GM18873 (cell line): ENCODE data around the gene DCTN5.
"Not testable (repeated sequence)": the region's sequence is repeated elsewhere in the genome, so short reads cannot be mapped to it uniquely, and the experiment has no call there.

Experiments used
- ATAC-seq: cut with Tn5 transposase; IDR thresholded peaks from one replicate; pipeline ENCODE4 v1.9.1; 2021; ENCODE audit warnings: mild to moderate bottlenecking, moderate library complexity, moderate number of reproducible peaks; ENCODE audit not compliant: unreplicated experiment, low FRiP score

DCTN5 gene

GRCh38 chr16:23640931-23641765 lies at the start of gene DCTN5, which contains the start of gene PALB2:
Gene DCTN5 (plus strand): TSS chr16:23641466. CDS start chr16:23641543, 77 bp downstream.
Gene PALB2 (minus strand): TSS chr16:23641310. CDS start chr16:23641157, 153 bp downstream.
- ATAC-seq: peak; percentile 88

DNA sequence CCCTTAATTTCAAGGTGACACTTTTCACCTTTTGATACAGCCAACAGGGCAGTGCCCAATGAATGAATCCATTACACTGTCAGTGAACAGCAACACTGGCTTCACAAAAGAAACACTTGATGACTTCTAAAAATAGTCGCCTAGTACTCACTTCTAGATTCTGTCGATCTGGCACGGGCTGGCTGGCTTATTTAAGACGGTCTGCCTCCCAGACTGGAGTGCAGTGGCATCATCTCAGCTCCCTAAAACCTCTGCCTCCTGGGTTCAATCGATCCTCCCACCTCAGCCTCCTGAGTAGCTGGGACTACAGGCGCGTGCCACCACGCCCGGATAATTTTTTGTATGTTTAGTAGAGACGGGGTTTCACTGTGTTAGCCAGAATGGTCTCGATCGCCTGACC lies 47.1 kb upstream of the DCTN5 start:
- ATAC-seq: no peak

- ATAC-seq: no peak
Observed at GRCh38 chr16:23595246-23595950, 45.9 kb upstream of the DCTN5 start.

DNA sequence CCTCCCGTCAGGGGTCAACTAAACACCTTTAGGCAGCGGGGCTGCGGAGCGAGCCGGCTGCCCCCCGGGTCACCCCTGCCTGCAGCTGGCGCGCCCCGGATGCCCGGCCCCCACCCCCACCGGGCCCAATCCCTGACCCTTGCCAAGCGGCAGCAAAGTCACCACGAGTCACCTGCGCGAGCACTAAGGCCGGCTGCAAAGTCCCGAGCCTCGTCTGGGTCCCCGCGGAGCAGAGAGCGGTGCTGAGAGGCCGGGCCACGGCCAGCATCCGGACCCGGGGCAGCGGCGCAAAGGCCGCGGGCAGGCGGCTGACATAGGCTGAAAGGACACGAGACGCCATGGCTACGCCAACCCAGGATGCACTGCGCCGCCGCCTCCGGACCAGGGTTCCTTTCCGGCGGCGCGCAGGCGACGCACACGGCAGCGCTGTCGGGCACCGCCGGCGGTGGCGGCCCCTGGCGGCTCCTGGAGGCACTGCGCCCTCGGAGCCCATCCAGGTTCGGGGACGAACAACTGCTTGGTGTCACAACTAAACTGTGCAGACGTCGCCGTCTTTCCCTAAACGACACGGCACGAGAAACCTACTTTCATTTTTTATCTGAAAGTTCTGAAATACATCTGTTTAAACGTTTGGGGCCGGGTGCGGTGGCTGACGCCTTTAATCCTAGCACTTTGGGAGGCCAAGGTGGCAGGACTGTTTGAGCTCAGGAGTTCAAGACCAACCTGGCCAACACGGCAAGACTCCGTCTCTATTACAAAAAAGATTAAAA lies 45.1 kb upstream of the DCTN5 start, which contains the start of gene NDUFAB1:
Gene NDUFAB1, minus strand, starts transcription at position 366 of the 770 bp plus-strand sequence. Its CDS starts 26 bp downstream, at position 340.
- peak; percentile 72 for ATAC-seq

DNA sequence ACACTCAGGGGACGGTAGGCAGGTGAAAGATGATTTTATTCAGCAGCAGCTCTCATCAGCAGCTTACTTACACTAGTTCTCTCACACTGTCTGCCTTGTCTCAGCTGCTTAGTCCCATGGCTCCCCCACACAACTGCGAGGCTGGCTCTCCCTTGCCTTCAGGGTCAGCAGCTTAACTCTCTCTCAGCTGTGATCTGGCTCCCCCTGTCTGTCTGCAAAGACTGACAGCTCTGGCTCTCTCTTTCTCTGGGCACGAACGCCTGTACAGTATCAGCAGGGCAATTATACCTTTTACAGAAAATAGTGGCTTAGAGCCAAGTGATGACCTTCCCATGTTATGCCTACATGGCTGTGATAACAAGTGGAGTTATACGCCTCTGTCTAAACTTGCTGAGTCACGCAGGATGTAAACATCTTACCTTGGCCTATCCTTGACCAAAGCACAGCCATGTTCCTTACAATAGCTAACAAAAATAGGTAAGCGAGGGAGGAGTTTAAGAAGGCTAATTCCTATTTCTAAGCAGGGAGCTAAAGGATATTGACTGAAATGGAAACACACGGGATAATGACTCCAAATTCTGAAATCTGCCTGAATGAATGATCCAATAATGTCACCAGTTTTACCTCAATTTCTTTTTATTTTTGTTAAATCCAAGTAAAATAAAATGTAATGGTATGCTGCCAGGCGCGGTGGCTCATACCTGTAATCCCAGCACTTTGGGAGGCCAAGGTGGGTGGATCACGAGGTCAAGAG lies 44.1 kb upstream of the DCTN5 start:
- no peak for ATAC-seq

- no peak for ATAC-seq
Observed at GRCh38 chr16:23607726-23608125, 33.5 kb upstream of the DCTN5 start.

DNA sequence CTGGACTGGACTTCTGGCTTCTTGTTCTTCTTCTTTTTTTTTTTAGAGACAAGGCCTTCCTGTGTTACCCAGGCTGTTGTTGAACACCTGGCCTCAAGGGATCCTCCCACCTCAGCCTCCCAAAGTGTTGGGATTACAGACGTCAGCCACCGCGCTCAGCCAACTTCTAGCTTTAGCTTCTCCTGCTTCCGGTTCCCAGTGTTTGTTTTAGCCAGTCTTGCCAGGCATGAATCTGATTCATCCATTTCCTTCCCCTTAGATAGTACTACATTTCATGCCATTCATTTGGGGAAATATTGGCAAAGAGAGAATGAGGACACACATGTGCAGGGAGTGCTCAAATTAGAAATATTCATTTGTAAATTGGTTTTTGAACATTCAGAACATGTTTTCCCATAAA lies 33.1 kb upstream of the DCTN5 start:
- ATAC-seq: no peak

GRCh38 chr16:23609929-23610328 lies 31.3 kb upstream of the DCTN5 start:
- no peak for ATAC-seq

DNA sequence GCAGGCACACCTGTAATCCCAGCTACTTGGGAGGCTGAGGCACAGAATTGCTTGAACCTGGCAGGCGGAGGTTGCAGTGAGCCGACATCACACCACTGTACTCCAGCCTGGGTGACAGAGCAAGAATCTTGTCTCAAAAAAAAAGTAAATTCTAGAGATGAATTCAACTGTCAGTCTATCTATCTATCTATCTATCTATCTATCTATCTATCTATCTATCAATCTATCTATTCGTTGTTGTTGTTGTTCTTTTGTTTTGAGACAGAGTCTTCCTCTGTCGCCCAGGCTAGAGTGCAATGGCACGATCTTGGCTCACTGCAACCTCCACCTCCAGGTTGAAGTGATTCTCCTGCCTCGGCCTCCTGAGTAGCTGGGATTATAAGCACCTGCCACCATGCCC lies 30.4 kb upstream of the DCTN5 start:
- not testable (repeated sequence) for ATAC-seq

- ATAC-seq: no peak
Observed at GRCh38 chr16:23611936-23612335, 29.3 kb upstream of the DCTN5 start.

DNA sequence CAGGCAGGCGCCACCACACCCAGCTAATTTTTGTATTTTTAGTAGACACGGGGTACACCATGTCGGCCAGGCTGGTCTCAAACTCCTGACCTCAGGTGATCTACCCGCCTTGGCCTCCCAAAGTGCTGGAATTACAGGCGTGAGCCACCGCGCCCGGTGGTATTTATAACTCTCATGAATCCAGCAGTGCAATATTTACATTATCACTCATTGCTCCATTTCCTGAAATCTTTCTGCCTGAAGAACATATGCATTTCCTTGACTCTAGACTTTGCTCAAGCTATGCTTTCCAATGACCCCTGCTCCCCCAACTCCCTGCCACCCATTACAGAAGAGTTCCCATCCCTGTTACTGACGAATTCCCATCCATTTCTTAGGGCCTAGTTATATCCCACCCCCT lies 25.5 kb upstream of the DCTN5 start:
- no peak for ATAC-seq

- ATAC-seq: no peak
Observed at GRCh38 chr16:23624092-23624491, 17.2 kb upstream of the DCTN5 start.

DNA sequence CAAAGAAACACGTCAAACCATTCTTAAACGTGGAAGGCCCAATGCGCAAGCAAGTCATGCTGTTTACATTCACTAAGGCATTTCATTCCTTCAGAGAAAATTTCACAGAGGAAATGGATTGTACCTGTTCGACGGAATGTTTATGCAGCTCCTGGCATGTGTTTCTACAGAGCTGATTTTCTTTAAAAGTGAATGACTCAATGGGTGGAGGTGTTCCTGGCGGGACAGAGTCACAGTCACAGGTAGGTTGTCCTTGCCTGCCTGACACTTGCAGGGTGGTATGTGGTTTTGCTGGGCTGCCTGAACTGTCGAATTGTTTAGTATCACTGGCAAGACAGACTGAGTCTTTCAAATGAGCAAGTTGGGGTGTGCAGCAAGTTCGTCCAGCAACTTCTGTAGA lies 11.8 kb upstream of the DCTN5 start:
- no peak for ATAC-seq

- not testable (repeated sequence) for ATAC-seq
Observed at GRCh38 chr16:23631874-23632273, 9.4 kb upstream of the DCTN5 start.

DNA sequence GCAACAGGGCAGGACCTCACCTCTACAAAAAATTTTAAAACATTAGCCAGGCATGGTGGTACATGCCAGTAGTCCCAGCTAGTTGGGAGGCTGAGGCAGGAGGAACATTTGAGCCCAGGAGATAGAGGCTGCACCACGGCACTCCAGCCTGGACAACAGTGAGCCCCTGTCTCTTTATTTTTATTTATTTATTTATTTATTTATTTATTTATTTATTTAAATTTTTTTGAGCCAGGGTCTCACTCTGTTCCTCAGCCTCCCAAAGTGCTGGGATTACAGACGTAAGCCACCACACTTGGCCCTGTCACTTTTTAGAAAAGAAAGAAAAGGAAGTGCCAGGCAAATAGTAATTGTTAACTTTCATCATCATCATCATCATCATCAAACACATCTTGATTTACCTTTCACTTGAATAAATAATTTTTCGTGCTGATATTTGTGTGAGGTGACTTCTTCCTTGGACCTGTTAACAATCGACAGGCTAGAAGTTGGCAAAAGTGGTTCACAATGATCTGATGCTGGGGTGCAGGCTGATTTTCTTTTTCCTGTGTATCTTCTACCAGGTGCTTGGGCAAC lies 6.7 kb upstream of the DCTN5 start:
- ATAC-seq: no peak

DNA sequence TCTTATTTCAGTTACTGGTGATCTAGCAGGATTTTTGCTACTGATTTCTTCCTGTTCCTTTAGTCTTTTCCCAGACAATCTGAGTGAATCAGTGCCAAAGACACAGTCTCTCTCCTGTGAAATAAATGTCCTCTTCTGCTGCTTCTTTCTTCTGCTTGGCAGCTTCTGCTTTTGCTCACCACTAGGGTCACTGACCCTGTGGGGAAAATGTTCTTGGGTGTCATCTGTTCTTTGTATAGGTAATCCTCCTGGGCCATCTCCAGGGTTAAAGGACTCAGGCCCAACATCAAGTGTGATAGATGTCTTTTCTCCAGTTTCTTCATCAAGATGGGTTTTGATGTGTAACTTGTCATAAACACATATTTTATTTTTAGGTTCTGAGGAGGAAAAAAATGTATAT lies 5.3 kb upstream of the DCTN5 start:
- ATAC-seq: no peak

GRCh38 chr16:23640615-23640930 lies 693 bp upstream of the DCTN5 start:
- no peak for ATAC-seq

DNA sequence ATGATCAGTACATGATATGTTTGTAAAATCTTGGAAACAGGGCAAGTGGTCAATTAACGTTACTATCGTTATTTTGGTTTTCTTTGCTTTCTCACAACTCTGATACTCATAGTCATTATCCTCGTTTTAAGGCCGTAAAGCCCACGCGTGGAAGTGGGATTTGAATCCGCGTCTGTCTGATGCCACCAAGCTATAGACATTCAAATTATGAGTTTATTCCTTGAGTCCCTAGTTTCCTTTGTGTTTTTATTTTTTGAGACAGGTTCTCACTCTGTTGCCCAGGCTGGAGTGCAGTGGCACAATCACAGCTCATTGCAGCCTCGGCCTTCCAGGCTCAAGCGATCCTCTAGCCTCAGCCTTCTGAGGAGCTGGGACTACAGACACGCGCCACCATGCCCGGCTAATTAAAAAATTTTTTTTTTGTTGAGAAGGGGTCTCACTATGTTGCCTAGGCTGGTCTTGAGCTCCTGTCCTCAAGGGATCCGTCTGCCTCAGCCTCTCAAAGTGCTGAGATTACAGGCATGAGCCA lies 1.0 kb downstream of the DCTN5 start:
- ATAC-seq: no peak

DNA sequence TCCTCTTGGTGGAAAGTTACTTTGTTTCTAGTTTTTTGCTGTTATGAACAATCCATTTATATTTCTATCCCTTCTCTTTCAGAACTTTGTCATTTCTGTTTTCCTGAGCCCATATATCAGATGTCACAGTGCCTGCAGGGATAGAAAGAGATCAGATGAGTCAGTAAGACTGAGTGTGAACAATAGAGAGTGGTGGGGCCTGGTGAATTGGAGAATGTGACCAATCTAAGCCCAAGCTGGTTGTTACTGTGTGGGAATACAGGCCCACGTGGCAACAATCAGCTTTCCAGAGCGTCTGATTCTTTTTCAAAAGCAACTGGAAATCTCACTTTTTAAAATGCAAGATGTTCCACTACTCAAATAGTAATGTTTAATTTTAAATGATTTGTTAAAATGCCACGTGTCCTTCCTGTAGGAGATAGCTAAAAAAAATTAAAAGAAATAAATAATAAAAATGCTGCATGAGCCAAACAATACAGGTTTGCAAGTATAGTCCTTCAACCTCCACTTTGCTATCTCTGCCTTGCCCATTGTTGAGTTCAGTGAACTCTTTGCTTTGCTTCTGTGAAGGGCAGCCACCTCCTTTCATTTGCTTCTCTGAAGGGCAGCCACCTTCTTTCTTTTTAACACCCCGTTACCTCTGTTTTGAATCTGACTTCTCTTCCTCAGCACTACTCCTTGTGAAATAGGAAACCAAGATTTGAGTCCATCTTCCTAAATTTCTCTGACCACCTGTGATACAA lies 9.6 kb downstream of the DCTN5 start:
- ATAC-seq: no peak
